ENCODE measurements around the gene TAGLN2.

Gene TAGLN2

DNA sequence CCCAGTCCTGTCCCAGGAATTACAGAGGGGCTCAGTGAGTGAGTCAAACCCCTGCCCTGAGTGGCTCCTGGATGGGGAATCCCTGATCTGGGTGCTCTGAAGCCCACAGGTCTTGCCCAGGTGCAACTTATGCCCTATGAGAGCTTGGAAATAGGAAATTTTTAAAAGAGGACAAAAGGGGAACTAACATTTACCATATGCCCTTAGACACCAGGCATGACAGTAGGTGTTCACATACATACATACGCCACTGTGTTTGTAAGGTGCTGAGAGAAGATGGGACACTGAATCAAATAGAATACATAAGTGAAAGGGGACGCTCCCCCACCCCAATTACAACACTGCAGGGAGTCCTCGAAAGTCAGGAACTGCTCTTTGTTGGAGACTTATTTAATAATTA, 26.8 kb downstream of the TAGLN2 start:
- no peak for DNase-seq (ENCODE audit: insufficient read length, low spot score)
- TF ChIP-seq POLR2A (IDR thresholded peaks at IDR 0.05; ENCODE audit: low read depth, low read length) = no peak
- no peak for FAIRE-seq

DNA sequence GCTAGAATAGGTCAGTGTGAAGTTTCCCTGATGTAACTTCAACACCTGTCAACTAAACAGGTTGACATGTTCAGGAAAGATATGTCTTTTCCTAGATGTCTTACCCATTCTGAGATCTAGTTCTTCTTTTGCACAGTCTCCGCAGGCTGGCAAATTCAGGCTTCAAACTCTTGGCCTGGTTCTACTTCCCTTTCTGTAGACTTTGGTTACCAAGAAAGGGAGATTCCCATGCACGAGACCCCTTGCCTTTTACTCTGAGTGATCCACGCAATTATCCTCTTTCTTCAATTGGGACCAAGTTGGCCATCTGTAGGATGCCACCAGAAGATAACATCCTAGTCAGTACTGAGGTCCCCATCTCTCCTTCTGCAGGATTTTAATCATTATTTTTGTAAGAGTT, 27.3 kb downstream of the TAGLN2 start:
- TF ChIP-seq POLR2A (IDR thresholded peaks at IDR 0.05; ENCODE audit: low read depth, low read length) = no peak
- DNase-seq (ENCODE audit: insufficient read length, low spot score) = no peak
- FAIRE-seq = no peak

DNA sequence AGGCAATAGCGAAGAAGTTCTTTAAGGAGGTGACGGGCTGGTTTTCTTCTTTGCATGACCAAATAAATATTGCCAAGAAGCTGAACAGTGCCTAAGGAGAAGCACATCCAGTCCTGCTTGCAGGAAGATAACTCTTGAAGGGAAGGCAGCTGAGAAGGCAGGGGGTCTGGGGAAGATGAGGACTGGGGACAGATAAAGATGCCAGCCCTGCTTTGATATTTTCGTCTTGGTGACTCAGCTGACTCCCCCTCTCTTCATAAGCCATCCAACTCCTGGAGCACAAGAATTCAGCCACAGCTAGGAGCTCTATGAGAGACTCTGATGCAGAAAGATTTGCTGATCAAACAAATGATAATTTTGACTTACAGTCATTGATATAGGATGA, 28.8 kb downstream of the TAGLN2 start:
- TF ChIP-seq POLR2A (IDR thresholded peaks at IDR 0.05; ENCODE audit: low read depth, low read length) = no peak
- FAIRE-seq (no peak), DNase-seq (ENCODE audit: insufficient read length, low spot score) (no peak)

DNA sequence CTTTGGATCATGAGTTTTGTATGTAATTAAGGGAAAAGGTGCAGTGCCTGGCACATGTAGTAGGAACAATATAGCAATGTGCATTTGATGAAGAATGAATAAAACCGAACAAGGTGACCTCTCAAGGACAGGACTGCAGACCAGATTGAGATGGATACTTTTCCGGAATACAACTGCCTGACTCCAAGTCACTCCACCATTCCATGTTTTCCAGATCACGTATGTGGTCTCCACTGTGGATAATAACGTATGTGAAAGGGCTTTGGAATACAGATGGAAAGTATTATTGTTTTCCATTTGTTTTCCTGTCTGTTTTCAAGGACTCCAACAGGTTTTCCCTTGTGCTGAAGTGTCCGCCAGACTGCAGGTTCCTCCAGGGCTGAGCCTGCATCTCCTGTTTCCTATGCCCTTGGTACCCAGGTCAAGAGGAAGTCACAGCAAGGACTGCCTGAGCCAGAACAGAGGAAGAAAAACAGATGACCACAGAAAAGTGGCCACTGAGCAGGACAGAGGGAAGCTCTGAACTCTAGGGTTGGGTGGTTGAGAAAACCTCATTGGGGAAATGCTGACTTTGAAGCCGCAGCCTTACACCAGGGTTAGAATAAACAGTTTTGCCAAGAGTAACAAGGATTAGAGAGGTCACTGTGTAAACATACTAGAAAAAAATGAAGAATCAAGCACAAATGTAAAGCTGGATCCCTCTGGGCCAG, 29.3 kb downstream of the TAGLN2 start:
- no peak for DNase-seq (ENCODE audit: insufficient read length, low spot score)
- no peak for TF ChIP-seq POLR2A (IDR thresholded peaks at IDR 0.05; ENCODE audit: low read depth, low read length)
- no peak for FAIRE-seq

DNA sequence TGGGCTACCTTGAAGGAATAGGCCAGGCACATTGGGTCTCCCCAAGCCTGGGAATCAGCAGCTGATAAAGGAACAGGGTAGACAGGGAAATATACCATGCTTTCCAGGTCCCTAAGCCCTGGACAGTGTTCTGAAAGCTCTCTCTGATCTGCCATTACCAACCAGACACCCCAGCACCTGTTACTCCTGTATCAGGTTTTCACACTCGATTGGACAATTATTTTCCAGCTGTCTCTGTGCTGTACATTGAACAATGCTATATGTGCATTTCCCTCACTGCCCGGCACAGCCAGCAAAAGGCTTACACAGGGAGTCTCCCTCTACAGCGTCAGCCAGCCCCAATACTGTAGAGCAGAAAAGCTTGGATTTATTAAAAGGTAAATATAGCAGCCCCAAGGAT, 30.0 kb downstream of the TAGLN2 start:
- DNase-seq (ENCODE audit: insufficient read length, low spot score) (no peak), FAIRE-seq (no peak)
- TF ChIP-seq POLR2A (IDR thresholded peaks at IDR 0.05; ENCODE audit: low read depth, low read length) = no peak

DNA sequence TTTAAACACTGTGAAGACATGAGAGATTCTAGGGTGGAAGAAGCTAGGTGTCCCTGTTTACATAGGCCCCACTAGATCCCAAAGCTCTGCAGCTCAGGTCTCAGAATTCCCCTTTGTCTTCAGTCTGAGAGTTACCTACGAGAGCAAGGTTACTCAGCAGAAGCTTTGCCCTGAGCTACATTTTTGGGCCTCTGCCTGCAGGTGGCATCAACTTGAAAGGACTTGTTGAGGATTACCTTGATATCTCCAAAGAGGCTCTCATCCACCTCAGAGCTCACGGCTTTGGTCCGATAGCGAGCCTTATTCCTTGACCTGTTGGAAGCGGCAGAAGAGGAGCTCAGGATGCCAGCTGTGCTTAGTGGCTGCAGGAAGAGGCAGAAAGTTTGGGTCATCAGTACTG, 32.4 kb downstream of the TAGLN2 start:
- DNase-seq (ENCODE audit: insufficient read length, low spot score) (no peak), FAIRE-seq (no peak)

DNA sequence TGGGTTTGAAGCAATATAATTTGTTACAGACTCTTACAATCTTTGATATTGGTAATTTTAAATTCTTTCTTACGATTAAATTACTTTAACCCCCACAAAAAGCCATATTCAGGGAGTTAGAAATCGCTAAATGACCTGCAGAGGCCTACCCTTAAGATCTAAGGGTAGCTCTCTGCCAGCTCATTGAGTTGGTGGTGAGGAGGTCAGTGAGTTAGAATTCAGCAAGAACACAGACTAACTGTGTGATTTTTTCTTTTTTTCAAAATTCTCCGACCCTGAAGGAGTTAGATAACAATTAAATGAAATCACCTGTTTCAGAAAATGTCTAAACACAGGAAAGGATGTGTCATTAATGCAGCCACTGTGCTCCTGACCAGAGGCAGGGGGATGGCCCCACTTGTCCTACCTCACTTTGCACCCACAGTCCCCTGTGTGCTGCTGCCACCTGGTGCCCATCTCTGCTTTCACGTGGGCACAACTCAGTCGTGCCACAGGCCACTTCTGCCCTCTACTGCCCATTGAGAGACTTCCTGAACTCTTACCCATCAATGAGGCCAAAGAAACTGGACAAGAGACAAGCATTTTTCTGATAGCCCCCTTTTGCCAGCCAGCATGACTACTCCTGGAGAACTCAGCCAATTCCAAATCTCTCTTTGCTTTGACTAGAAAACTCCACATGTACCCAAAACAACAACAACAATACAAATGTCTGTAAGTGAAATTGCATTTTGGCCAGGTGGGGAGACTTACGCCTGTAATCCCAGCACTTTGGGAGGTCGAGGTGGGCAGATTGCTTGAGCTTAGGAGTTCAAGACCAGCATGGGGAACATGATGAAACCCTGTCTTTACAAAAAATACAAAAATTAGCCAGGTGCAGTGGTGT, 33.8 kb downstream of the TAGLN2 start:
- FAIRE-seq (no peak), DNase-seq (ENCODE audit: insufficient read length, low spot score) (peak; percentile 87)
- TF ChIP-seq POLR2A (IDR thresholded peaks at IDR 0.05; ENCODE audit: low read depth, low read length) = no peak

More for the DNA sequence above, 32.4 kb downstream of the TAGLN2 start:
- no peak for TF ChIP-seq POLR2A (IDR thresholded peaks at IDR 0.05; ENCODE audit: low read depth, low read length)

DNA sequence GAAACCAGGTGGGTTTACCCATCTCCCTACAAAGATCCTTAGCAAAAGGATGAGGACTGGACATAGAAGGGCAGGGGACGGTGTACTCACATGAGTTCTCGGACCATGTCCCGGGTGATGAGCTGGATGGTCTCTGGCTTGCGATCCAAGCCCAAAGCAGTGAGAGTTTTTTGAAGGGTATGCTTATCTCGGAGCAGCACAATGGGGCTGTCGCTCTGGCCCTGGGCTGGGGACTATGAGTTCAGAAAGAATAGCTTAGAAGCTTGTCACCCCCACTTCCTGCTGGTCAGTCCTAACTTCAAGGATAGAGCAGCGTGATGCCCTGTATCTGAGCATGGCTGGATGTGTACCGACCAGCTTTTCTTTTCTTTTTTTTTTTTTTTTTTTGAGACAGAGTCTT, 34.9 kb downstream of the TAGLN2 start:
- DNase-seq (ENCODE audit: insufficient read length, low spot score) = no peak
- FAIRE-seq = no peak
- 0 out of 2 replicates have a peak, but pooled peaks have one; percentile 18 for TF ChIP-seq POLR2A (IDR thresholded peaks at IDR 0.05; ENCODE audit: low read depth, low read length)

DNA sequence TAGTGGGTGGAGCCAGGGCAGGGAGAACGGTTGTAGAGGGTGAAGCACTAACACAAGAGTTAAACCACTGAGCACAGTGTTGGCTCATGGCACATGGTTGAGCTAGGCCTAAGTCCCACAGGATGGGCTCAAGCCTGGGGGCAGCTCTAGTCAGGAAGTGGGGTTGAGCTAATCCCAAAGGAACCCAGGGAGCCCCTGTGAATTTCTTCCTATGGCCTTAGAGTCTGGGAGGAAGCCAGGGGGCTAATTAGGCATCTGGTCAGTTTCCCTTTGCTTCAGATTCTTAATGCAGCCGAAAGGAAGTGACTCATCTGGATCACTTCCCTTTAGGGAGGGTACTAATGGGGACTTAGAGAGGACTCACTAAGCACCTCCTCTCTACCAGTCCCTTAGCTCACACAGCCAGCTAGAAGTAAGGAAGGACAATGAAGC, 35.5 kb downstream of the TAGLN2 start:
- peak; percentile 89 for DNase-seq (ENCODE audit: insufficient read length, low spot score)
- no peak for TF ChIP-seq POLR2A (IDR thresholded peaks at IDR 0.05; ENCODE audit: low read depth, low read length)
- peak; percentile 15 for FAIRE-seq

DNA sequence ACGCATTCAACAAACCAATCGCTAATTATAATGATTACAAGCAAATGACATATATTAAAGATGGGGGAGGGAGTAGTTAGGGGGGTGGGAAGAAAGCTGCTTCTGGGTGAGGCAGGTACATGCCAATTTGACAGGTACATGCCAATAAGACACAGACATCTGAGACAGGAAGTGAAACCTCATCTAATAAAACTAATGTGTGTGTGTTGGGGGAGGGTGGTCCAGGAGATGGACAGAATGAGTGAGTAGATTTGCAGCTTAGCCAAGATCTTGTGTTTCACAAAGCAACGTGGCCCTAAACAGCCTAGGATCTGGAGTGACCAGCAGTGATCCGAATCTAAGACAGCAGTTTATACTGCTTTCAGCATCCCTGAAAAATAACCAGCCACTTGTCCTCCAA, 36.1 kb downstream of the TAGLN2 start:
- no peak for FAIRE-seq
- no peak for DNase-seq (ENCODE audit: insufficient read length, low spot score)
- TF ChIP-seq POLR2A (IDR thresholded peaks at IDR 0.05; ENCODE audit: low read depth, low read length) = no peak

DNA sequence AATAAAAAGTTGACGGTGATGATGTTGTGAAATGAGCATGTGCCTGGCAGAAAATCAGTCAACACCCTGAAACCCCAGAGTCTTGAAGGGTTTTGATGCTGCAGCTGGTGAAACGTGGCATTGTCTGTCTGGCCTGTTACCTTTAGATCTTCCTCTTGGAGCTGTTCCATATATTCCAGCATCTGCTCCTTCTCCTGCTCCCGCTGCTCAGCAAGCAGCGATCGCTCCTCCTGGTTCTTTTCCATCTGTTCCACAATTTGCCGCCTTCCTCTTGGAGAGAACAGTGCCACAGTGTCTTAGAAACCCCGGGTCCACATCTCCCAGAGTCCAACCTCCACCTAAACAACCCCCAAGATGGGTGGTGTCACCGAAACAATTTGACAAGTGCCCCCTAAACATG, 41.0 kb downstream of the TAGLN2 start:
- TF ChIP-seq POLR2A (IDR thresholded peaks at IDR 0.05; ENCODE audit: low read depth, low read length) = no peak
- DNase-seq (ENCODE audit: insufficient read length, low spot score) (no peak), FAIRE-seq (no peak)

DNA sequence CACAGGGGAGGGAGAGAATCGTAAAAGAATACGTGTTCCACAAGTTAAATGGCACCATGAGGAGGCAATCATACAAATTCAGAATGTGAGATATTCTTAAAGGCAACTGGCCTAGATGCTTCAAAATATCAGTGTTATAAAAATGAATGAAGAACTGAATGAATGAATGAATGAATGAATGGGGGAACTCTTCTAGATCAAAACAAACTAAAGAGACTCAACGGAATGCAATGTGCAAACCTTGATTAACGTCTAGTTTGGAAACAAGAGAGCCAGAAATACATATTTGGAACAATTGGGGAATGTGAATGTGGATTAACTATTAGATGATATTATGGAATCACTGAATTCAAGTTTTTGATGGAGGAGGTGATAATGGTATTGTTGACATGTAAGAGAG, 42.2 kb downstream of the TAGLN2 start:
- FAIRE-seq = no peak
- no peak for DNase-seq (ENCODE audit: insufficient read length, low spot score)
- no peak for TF ChIP-seq POLR2A (IDR thresholded peaks at IDR 0.05; ENCODE audit: low read depth, low read length)

DNA sequence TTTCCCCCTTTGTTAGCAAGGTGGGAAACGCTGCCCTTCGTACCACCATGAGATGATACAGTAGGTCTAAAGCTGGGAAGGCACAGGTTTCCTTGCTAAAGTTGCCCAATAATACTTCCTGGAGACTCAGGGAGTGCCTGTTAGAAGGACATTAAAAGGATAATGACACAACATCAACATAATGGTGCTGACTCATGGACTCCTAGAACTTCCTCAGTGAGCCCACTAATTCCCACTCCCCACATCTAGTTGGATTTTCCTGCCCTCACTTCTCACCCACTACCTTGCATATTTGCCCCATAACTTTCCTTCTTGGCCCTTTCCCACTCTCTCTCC, 42.8 kb downstream of the TAGLN2 start:
- no peak for TF ChIP-seq POLR2A (IDR thresholded peaks at IDR 0.05; ENCODE audit: low read depth, low read length)
- FAIRE-seq (no peak), DNase-seq (ENCODE audit: insufficient read length, low spot score) (no peak)

DNA sequence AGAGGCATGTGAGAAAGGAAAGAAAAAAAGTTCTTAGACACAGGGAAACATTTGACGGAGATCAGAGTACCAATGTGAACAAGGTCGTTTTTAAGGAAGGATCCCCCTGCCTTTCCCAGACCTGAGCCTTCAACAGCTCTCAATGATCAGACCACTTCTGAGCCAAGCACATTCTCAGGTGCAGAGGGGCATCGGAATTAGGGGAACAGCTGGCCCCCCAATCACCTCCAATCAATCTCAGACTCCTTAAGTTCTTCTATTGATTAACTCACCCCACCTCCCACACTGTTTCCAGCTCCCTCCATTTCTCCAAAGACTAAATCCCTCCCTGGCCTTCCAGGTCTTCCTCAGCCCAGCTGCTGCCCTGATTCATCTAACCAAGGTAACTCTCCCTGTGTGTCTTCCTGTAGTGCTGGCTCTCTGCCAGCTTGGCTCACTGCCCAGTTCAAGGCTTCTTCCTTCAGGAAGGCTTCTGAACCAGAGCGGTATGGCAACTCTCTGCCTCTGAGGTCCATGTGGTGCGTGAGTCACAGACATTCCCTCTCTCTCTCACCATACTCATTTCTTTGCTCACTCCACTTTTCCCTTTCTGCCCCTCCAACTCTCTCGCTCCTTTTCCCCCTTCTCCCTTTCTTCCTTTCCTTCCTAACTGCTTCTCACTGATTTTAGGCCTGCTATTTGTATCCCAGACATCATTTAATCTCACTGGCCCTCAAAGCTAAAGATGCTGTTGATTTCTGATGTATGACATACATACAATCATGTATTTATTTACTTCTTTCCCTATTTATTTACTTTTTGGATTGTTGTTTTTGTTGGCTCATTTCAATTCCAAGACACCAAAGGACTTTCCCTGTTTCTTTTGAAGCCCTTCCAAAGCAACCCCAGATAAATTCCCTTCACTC, 43.4 kb downstream of the TAGLN2 start:
- peak; percentile 92 for FAIRE-seq
- peak; percentile 90 for DNase-seq (ENCODE audit: insufficient read length, low spot score)
- TF ChIP-seq POLR2A (IDR thresholded peaks at IDR 0.05; ENCODE audit: low read depth, low read length) = no peak

Measured in H54 (cell line).